HL-60 (cell line): Measurements from ENCODE around the gene PFDN2.

Experiments used
- DNase-seq, 2 experiments: peaks; one replicate each; pipeline ENCODE4 v3.0.0-alpha.2; 2010 to 2020; ENCODE audit warnings: low read depth in 1 of 2, low spot score in 1 of 2
- H3K27ac ChIP-seq: fragments of 250-450 bp; sonication (Bioruptor Pico); replicated peaks from 2 replicates; pipeline ENCODE4 v1.5.1; 2020; ENCODE audit warnings: mild to moderate bottlenecking, moderate library complexity
- H3K27me3 ChIP-seq: fragments of 250-450 bp; sonication (Bioruptor Pico); 2 replicates; pipeline ENCODE4 v1.5.1; 2021; ENCODE audit warnings: mild to moderate bottlenecking, moderate library complexity; ENCODE audit not compliant: insufficient read depth, poor library complexity, severe bottlenecking
- H3K4me3 ChIP-seq: replicated peaks from 2 replicates; pipeline ENCODE4 v1.5.1; 2011; ENCODE audit warnings: mild to moderate bottlenecking, control low read depth, low read length; ENCODE audit not compliant: insufficient read depth
- GABPA ChIP-seq: IDR thresholded peaks from 2 replicates; pipeline ENCODE4 v1.6.1; 2012; ENCODE audit warnings: low read depth
- POLR2AphosphoS5 ChIP-seq: IDR thresholded peaks from 2 replicates; pipeline ENCODE4 v1.6.1; 2012; ENCODE audit warnings: low read depth
- REST ChIP-seq: IDR thresholded peaks from 2 replicates; pipeline ENCODE4 v1.6.1; 2012; ENCODE audit warnings: low read depth; ENCODE audit not compliant: insufficient replicate concordance
- SPI1 ChIP-seq: IDR thresholded peaks from 2 replicates; pipeline ENCODE4 v1.6.1; 2012; ENCODE audit warnings: low read depth, mild to moderate bottlenecking, borderline replicate concordance
- TF ChIP-seq, protein P1 (sequence below): IDR thresholded peaks from one replicate; pipeline ENCODE4 v1.5.1; 2011; ENCODE audit warnings: low read length, control low read depth, inconsistent platforms; ENCODE audit not compliant: insufficient read depth

PFDN2 gene

GRCh38 chr1:161162052-161162451, 44.2 kb upstream of the PFDN2 start:
- Histone ChIP-seq H3K4me3 (no peak overlapping the region), H3K27me3 (no peaks in the 10 kb centered on the region), H3K27ac (no peak overlapping the region)
- DNase-seq: no peak
- TF ChIP-seq, protein P1, sequence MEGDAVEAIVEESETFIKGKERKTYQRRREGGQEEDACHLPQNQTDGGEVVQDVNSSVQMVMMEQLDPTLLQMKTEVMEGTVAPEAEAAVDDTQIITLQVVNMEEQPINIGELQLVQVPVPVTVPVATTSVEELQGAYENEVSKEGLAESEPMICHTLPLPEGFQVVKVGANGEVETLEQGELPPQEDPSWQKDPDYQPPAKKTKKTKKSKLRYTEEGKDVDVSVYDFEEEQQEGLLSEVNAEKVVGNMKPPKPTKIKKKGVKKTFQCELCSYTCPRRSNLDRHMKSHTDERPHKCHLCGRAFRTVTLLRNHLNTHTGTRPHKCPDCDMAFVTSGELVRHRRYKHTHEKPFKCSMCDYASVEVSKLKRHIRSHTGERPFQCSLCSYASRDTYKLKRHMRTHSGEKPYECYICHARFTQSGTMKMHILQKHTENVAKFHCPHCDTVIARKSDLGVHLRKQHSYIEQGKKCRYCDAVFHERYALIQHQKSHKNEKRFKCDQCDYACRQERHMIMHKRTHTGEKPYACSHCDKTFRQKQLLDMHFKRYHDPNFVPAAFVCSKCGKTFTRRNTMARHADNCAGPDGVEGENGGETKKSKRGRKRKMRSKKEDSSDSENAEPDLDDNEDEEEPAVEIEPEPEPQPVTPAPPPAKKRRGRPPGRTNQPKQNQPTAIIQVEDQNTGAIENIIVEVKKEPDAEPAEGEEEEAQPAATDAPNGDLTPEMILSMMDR: no peak
- no peak for TF ChIP-seq SPI1
- no peak for TF ChIP-seq REST
- no peak for TF ChIP-seq GABPA
- TF ChIP-seq POLR2AphosphoS5: no peak

GRCh38 chr1:161161652-161162051, 43.8 kb upstream of the PFDN2 start:
- Histone ChIP-seq H3K4me3 (no peak overlapping the region), H3K27ac (no peak overlapping the region), H3K27me3 (no peaks in the 10 kb centered on the region)
- TF ChIP-seq GABPA: no peak
- TF ChIP-seq POLR2AphosphoS5: no peak
- TF ChIP-seq REST: no peak
- TF ChIP-seq, protein P1: no peak
- no peak for TF ChIP-seq SPI1
- DNase-seq: no peak

DNA sequence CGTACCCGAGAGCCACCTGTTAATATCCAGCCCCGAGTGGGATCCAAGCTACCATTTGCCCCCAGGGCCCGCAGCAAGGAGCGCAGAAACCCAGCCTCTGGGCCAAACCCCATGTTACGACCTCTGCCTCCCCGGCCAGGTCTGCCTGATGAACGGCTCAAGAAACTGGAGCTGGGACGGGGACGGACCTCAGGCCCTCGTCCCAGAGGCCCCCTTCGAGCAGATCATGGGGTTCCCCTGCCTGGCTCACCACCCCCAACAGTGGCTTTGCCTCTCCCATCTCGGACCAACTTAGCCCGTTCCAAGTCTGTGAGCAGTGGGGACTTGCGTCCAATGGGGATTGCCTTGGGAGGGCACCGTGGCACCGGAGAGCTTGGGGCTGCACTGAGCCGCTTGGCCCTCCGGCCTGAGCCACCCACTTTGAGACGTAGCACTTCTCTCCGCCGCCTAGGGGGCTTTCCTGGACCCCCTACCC, 42.9 kb upstream of the PFDN2 start:
- DNase-seq: no peak
- TF ChIP-seq, protein P1: no peak
- no peak for TF ChIP-seq GABPA
- no peak for TF ChIP-seq REST
- TF ChIP-seq POLR2AphosphoS5: no peak
- no peak for TF ChIP-seq SPI1
- H3K4me3 ChIP-seq: no peak overlapping the region
- H3K27me3 ChIP-seq: no peaks in the 10 kb centered on the region
- H3K27ac ChIP-seq: no peak overlapping the region
